NB4 (cell line): ENCODE measurements around the gene MBNL1.
A peak's percentile ranks its signal among the peaks of the same experiment; 100 is the strongest.

ENCODE experiments used
- DNase-seq: peaks from one replicate; pipeline ENCODE4 v3.0.0; 2010; ENCODE audit warnings: low read depth
- H3K4me3 ChIP-seq: one replicate; pipeline ENCODE4 v1.5.1; 2011; ENCODE audit warnings: mild to moderate bottlenecking, low read depth, low read length, moderate library complexity
- MYC ChIP-seq: IDR thresholded peaks from 2 replicates; pipeline ENCODE4 v1.6.1; 2011; ENCODE audit warnings: low read depth, low read length
- POLR2A ChIP-seq: IDR thresholded peaks from 2 replicates; pipeline ENCODE4 v1.6.1; 2011; ENCODE audit warnings: mild to moderate bottlenecking; ENCODE audit not compliant: insufficient read length; ENCODE audit errors: extremely low read depth
- TF ChIP-seq, protein P1 (sequence below): IDR thresholded peaks from 2 replicates; pipeline ENCODE4 v1.6.1; 2011; ENCODE audit warnings: low read depth, low read length
- TF ChIP-seq, protein P2 (sequence below): IDR thresholded peaks from one replicate; pipeline ENCODE4 v1.5.1; 2012; ENCODE audit warnings: low read depth, low read length

MBNL1 gene

DNA sequence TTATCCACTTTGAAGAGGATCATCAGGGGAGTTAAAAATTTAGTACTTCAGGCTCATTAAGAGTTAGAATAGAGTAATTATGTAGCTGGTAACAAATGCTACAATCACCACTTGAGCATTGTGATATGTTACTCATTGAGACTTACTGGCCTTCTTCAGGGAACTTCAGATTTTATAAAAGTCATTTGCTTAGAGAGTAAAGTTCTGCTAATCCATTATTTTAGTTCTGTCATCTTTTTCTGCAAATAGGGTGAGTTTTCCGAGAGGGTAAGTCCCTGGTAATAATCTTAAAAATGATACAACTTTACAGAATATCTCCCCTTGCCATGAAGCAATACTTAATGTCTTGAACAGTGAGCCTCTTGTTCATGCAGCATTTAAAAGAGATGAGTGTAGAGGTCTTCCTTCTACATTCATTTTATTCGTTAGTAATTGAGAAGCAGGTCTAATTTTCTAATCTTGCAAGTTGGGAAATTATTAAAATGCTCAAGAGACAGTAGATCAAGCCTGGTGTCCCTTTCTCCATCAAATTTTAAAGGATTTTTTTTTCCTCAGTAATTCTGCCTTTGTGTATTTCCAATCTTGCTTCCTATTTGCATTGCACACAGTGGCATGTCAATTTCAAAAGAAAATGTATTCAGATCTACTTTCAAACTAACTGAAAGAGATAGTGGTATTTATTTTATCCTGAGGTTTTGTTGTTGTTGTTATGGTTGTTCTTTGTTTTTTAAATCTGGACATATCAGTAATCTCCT lies 52.6 kb downstream of the MBNL1 start:
- TF ChIP-seq POLR2A (no peak), MYC (no peak)
- TF ChIP-seq, protein P1, sequence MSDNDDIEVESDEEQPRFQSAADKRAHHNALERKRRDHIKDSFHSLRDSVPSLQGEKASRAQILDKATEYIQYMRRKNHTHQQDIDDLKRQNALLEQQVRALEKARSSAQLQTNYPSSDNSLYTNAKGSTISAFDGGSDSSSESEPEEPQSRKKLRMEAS: no peak
- TF ChIP-seq, protein P2, sequence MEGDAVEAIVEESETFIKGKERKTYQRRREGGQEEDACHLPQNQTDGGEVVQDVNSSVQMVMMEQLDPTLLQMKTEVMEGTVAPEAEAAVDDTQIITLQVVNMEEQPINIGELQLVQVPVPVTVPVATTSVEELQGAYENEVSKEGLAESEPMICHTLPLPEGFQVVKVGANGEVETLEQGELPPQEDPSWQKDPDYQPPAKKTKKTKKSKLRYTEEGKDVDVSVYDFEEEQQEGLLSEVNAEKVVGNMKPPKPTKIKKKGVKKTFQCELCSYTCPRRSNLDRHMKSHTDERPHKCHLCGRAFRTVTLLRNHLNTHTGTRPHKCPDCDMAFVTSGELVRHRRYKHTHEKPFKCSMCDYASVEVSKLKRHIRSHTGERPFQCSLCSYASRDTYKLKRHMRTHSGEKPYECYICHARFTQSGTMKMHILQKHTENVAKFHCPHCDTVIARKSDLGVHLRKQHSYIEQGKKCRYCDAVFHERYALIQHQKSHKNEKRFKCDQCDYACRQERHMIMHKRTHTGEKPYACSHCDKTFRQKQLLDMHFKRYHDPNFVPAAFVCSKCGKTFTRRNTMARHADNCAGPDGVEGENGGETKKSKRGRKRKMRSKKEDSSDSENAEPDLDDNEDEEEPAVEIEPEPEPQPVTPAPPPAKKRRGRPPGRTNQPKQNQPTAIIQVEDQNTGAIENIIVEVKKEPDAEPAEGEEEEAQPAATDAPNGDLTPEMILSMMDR: no peak

DNA sequence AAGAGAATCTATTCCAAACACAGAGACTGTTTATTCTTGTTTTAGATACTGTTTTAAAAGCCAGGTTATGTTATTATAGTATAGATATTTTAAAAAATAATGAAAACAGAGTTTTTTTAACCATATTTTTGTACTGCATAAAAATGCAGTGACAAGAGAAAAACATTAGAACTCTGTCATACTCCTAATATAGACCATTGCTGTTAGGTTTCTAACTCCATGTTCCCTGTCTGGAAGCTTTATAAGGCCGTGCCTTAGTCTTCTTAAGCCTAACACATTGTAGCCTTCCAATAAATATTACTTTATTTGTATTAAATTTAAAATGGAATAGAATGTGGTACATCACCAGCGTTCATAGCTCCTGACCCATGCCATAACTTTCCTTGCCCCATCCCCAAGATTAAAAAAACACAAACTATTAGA lies 53.2 kb downstream of the MBNL1 start:
- TF ChIP-seq POLR2A (no peak), MYC (no peak)
- TF ChIP-seq, protein P1: no peak
- TF ChIP-seq, protein P2: no peak
- no peak overlapping the region for H3K4me3 ChIP-seq
- DNase-seq: no peak

More for the DNA sequence above, 52.6 kb downstream of the MBNL1 start:
- H3K4me3 ChIP-seq: no peak overlapping the region
- no peak for DNase-seq

DNA sequence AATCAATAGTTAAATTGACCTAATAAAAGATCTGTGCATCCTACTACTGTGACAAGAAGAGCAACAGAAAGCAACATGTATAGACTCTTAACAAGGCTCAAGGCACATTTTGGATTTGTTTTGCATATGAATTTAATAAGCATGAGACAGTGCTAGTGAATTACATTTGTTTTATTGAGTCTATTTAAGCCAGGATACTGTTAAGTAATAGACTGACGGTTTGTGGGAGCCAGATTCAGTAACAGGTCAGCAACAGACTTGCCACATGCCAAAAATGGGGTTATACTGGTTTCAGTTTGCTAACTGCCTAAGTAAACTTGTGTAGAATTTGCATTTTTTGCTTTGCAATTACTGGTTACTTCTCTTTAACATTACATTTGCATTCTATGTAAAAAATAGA lies 54.0 kb downstream of the MBNL1 start:
- TF ChIP-seq MYC: peak; percentile 67
- TF ChIP-seq POLR2A: no peak
- TF ChIP-seq, protein P1: peak; percentile 46
- peak; percentile 81 for DNase-seq
- no peak overlapping the region for H3K4me3 ChIP-seq

DNA sequence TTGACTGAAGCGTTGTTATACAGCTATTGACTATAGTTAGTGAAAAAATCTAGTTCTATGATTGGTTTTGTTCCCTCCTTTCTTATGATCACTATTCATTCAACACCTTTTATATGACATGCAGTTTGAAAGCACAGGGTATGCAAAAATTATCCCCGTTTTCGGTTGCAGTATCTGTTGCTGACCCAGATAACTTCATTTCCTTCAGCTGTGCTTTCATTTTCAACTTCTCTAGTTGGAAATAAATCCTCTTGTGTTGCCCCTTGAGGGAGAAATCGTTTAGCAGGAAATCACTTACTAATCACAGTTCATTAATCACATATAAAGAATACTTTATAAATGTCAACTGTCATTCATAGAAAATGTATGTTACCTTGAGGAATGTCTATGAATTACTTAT lies 55.1 kb downstream of the MBNL1 start:
- TF ChIP-seq, protein P1: no peak
- TF ChIP-seq, protein P2: no peak
- TF ChIP-seq POLR2A: no peak
- TF ChIP-seq MYC: no peak
- H3K4me3 ChIP-seq: no peak overlapping the region
- DNase-seq: no peak

DNA sequence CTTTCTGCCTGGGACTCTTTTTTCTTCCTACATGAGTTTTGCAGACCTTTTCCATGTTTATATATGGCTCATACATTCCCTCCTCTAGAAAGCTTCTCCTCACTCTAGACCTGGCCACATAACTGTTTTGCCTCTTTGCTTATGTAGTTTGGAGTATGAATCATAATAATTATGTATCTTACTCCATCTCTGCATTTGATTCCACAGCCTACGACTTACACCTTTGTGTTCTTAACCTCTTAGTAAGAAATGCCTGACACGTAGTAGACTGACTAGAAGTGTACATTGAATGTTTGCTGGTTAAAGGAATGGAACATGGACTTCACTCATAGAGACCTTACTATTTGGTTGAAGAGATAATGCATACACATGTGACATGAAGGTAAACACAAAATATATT lies 56.4 kb downstream of the MBNL1 start:
- no peak for TF ChIP-seq MYC
- TF ChIP-seq, protein P2: no peak
- TF ChIP-seq, protein P1: no peak
- TF ChIP-seq POLR2A: no peak
- DNase-seq: no peak

DNA sequence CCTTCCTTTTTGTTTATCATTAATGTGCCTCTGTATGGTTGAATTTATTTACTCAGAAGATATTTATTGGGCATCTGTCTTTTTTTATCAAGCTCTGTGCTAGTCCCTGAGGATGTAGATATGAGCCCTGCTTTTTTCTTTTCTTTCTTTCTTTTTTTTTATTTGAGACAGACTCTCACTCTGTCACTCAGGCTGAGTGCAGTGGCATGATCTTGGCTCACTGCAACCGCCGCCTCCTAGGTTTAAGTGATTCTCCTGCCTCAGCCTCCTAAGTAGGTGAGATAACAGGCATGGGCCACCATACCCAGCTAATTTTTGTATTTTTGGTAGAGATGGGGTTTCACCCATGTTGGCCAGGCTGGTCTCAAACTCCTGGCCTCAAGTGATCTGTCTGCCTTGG lies 58.5 kb downstream of the MBNL1 start:
- DNase-seq: no peak
- no peak for TF ChIP-seq POLR2A
- TF ChIP-seq, protein P2: no peak
- TF ChIP-seq MYC: no peak
- TF ChIP-seq, protein P1: no peak
- H3K4me3 ChIP-seq: no peak overlapping the region

More for the DNA sequence above, 56.4 kb downstream of the MBNL1 start:
- H3K4me3 ChIP-seq: no peak overlapping the region
